ENCODE data around the gene CASP7.

CASP7 gene

DNA sequence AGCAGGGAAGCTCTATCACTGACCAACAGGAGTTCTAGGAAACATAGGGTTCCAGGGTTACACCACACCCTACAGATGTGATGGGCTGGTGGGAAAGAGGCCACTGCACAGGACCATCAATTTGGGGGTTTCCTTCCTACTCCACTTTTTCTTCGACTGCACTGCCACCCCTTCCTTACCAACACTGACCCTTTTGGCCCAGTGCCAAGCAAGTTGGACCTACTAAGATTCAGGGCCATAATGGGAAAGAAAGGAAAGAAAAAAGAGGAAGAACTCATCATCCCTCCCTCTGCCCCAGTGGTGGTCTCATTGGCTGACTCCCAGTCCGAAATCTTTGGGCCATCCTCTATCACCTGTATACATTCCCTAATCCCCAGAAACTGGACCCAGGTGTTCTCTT lies 65.7 kb downstream of the CASP7 start:
- H3K4me3 ChIP-seq (ENCODE audit: low read depth, low read length): no peak overlapping the region
- TF ChIP-seq, protein P1, sequence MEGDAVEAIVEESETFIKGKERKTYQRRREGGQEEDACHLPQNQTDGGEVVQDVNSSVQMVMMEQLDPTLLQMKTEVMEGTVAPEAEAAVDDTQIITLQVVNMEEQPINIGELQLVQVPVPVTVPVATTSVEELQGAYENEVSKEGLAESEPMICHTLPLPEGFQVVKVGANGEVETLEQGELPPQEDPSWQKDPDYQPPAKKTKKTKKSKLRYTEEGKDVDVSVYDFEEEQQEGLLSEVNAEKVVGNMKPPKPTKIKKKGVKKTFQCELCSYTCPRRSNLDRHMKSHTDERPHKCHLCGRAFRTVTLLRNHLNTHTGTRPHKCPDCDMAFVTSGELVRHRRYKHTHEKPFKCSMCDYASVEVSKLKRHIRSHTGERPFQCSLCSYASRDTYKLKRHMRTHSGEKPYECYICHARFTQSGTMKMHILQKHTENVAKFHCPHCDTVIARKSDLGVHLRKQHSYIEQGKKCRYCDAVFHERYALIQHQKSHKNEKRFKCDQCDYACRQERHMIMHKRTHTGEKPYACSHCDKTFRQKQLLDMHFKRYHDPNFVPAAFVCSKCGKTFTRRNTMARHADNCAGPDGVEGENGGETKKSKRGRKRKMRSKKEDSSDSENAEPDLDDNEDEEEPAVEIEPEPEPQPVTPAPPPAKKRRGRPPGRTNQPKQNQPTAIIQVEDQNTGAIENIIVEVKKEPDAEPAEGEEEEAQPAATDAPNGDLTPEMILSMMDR (IDR thresholded peaks at IDR 0.05; ENCODE audit: insufficient read depth, low read depth, low read length, missing control alignments): no peak
- no peak for DNase-seq (ENCODE audit: low read depth)

DNA sequence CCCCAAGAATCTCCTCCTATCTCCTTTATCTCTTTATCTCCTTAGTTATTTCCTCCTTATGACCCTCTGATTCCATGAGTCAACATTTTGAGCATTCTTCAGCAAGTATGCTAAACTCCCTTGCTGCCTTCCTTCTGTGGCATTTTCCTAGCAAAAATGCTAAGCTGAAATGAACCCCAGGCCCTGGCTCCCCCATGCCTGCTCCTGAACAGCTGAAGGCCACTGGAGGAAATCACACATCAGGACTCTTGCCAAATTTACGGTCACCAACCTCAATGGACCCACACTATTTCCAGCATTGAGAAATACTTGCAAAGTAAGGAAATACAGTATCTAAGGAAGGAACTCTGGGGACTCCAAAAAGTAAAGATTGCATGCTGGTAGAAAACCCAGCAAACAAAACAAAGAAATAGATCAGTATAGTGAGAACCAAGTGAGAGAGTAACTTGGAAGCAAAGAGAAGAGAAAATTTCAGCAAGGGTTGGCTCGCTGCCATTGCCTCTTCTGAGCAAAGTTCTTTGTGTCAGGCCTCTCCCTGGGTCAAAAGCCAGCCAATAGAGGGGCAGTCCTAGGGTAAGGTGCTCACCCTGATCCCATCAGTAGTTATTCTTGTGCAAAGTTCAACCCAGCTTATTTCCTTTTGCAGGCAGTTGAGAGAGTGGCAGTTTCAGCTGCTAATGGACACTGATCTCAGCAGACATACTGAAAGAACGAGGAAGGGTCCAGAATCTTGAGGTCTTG lies 66.7 kb downstream of the CASP7 start:
- no peak for DNase-seq (ENCODE audit: low read depth)
- TF ChIP-seq, protein P1 (IDR thresholded peaks at IDR 0.05; ENCODE audit: insufficient read depth, low read depth, low read length, missing control alignments): no peak
- H3K4me3 ChIP-seq (ENCODE audit: low read depth, low read length): no peak overlapping the region

DNA sequence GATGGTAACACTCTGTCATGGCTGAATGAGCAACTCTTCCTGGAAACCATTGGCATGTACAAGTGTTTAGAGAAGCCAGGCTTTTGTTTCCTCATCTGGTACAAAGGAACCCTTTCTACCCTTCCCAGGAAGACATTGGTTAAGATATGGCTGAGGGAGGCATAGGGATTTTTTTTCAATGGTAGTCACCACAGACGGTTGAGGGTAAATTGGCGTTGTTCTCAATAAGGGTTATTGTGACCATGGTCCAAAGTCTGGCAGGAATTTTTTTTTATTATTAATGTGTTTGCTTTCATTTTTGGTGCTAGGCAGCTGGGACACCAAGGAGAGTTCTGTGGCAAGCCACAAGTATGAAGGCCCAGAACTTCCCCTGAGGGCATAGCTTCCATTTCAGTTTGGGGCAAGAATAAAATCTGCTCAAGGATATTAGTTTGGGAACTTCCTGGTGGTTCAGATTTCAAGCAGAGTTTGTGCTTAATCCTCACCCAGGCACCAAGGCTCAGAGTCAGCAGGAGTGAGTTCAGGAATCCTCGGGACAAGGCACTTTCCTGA lies 71.5 kb downstream of the CASP7 start, which contains the start of gene PLEKHS1:
Gene PLEKHS1 (plus strand): TSS at position 502 of the 552 bp plus-strand sequence. CDS start 3,596 bp downstream, outside the sequence.
- no peak for DNase-seq (ENCODE audit: low read depth)
- H3K4me3 ChIP-seq (ENCODE audit: low read depth, low read length): no peak within 1 kb of the TSS
- TF ChIP-seq, protein P1 (IDR thresholded peaks at IDR 0.05; ENCODE audit: insufficient read depth, low read depth, low read length, missing control alignments): no peak

DNA sequence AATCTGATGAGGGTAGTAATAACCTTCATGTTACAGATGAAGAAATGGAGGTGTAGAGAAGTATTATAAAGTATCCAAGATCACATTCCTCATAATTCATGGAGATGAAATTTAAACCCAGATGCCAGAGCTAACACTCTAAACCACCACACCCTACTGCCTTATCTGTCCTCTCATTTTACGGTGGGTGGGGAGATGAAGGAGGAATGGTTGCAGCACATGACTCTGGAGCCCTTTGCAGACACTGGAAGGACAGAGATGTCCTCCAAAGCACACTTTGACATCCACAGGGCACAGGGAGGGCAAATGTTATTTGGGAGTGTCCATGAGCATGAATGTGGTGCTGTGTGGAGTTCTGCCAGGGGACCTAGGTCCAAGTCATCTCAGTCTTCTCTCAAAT lies 72.8 kb downstream of the CASP7 start:
- H3K4me3 ChIP-seq (ENCODE audit: low read depth, low read length): no peak overlapping the region
- no peak for DNase-seq (ENCODE audit: low read depth)
- TF ChIP-seq, protein P1 (IDR thresholded peaks at IDR 0.05; ENCODE audit: insufficient read depth, low read depth, low read length, missing control alignments): no peak

DNA sequence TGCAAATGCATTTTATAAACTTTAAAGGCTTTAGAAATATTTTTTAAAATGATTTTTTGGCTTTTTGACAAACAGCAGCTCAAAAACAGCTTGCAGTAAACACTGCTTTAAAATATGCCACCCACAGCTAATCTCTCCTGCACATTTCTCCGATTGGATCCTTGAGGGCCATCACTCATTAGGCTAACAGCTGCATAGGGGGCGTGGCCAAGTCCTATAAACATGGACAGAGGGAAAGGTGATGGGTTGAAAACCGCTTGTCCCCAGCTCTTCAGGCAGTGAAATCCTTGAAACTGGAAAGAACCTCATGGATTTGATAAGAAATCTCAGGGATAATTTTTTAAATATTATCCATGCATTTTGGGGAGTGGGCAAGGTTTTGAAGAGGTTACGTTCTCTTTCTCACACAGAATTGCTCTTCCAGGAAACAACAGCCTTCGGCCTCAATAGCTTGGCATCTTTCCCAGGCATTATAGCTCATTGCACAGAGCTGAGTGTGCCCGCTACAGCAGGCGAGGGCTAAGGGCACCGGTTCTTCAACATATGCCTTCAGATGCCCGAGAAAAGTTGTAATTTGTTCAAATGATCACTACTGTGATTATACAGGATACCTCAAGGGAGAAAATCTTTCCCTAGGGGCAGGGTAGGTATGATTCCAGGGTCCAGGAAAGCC lies 73.4 kb downstream of the CASP7 start:
- TF ChIP-seq, protein P1 (IDR thresholded peaks at IDR 0.05; ENCODE audit: insufficient read depth, low read depth, low read length, missing control alignments): no peak
- DNase-seq (ENCODE audit: low read depth): no peak
- no peak overlapping the region for H3K4me3 ChIP-seq (ENCODE audit: low read depth, low read length)

DNA sequence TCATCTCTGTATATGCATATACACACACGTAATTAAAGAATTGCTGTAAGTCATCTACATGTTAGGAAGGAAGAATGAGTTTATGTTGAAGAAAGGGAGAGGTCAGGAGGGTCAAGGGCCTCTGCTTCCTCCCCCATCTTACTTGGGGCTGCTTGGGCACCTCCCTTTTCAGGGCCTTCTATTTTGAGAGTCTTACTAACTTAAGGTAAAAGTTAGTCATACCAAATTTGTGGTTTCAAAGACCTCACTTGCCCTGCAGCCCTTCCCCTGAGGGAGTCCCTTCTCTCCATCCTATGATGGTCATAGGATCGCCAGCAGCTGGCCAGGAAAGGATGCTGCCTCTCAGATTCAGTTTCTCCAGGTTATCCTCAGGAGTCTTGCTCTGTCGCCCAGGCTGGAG lies 74.4 kb downstream of the CASP7 start:
- TF ChIP-seq, protein P1 (IDR thresholded peaks at IDR 0.05; ENCODE audit: insufficient read depth, low read depth, low read length, missing control alignments): no peak
- no peak overlapping the region for H3K4me3 ChIP-seq (ENCODE audit: low read depth, low read length)
- DNase-seq (ENCODE audit: low read depth): no peak

All from GM12865 (cell line).